Stimulated activated CD8-positive, alpha-beta memory T cell treated with anti-CD3 and anti-CD28 coated beads, Interleukin-4, amount 100 ng/mL, for 24 hours (primary cell): ENCODE results near the gene NINL.
"Not testable (repeated sequence)": the region's sequence is repeated elsewhere in the genome, so short reads cannot be mapped to it uniquely, and the experiment has no call there.

Experiments
- DNase-seq: peaks from one replicate; pipeline ENCODE4 v3.0.0-alpha.2; 2020; ENCODE audit warnings: low read depth

Gene NINL

GRCh38 chr20:25584905-25585704, at the start of gene NINL:
Gene NINL (minus strand): TSS chr20:25585531. CDS start chr20:25526587, 58,944 bp downstream.
- DNase-seq, result peak; percentile 25

- DNase-seq, result no peak
Measured at GRCh38 chr20:25632940-25633790, 47.8 kb upstream of the NINL start.

GRCh38 chr20:25630615-25631014, 45.3 kb upstream of the NINL start:
- DNase-seq, result not testable (repeated sequence)

- DNase-seq, result no peak
Measured at GRCh38 chr20:25629816-25630499, 44.6 kb upstream of the NINL start.

- no peak for DNase-seq
Measured at GRCh38 chr20:25626779-25627178, 41.4 kb upstream of the NINL start.

- no peak for DNase-seq
Measured at GRCh38 chr20:25624500-25624939, 39.2 kb upstream of the NINL start.

GRCh38 chr20:25623736-25624499, 38.6 kb upstream of the NINL start, which contains the start of gene NANP:
Gene NANP (minus strand): TSS chr20:25624014. CDS start chr20:25623948, 66 bp downstream.
- DNase-seq, result peak; percentile 79

- peak; percentile 22 for DNase-seq
Measured at GRCh38 chr20:25623225-25623735, 37.9 kb upstream of the NINL start.

GRCh38 chr20:25622450-25623224, 37.3 kb upstream of the NINL start:
- DNase-seq, result no peak

GRCh38 chr20:25622049-25622448, 36.7 kb upstream of the NINL start:
- DNase-seq, result no peak

- no peak for DNase-seq
Measured at GRCh38 chr20:25619514-25619913, 34.2 kb upstream of the NINL start.

- no peak for DNase-seq
Measured at GRCh38 chr20:25608774-25609173, 23.4 kb upstream of the NINL start.

GRCh38 chr20:25606094-25606695, 20.9 kb upstream of the NINL start:
- no peak for DNase-seq

GRCh38 chr20:25605148-25605547, 19.8 kb upstream of the NINL start:
- DNase-seq, result no peak

- no peak for DNase-seq
Measured at GRCh38 chr20:25604611-25605010, 19.3 kb upstream of the NINL start.

GRCh38 chr20:25602914-25603309, 17.6 kb upstream of the NINL start:
- DNase-seq, result not testable (repeated sequence)

- not testable (repeated sequence) for DNase-seq
Measured at GRCh38 chr20:25602191-25602913, 17.0 kb upstream of the NINL start.

- DNase-seq, result no peak
Measured at GRCh38 chr20:25601659-25602058, 16.3 kb upstream of the NINL start.

- no peak for DNase-seq
Measured at GRCh38 chr20:25600632-25601031, 15.3 kb upstream of the NINL start.
